Measurements from ENCODE around the gene PTH2. TPM values are rescaled to one million over a fixed set of nuclear protein-coding genes. Genes with fewer than 3 reads are reported as not detected.
A peak's percentile ranks its signal among the peaks of the same experiment; 100 is the strongest.
"Not testable (repeated sequence)": the region's sequence is repeated elsewhere in the genome, so short reads cannot be mapped to it uniquely, and the experiment has no call there.

PTH2 gene
- total and polyA plus RNA-seq, 9 donors, result 0.28 TPM; not detected in 8

- H3K27ac ChIP-seq (ENCODE audit: low read length), result no peak overlapping the region
- DNase-seq, result no peak
- no peak overlapping the region for H3K4me3 ChIP-seq (ENCODE audit: low read length)
- peaks cover 7% of the 10 kb centered on the region for H3K27me3 ChIP-seq (ENCODE audit: control insufficient read depth, insufficient read depth, low read length)
- H3K4me1 ChIP-seq (ENCODE audit: control insufficient read depth, insufficient read depth, low read length), result no peaks in the 10 kb centered on the region
- no CpG with 5 or more reads among the region's 1 CpG for WGBS (ENCODE audit: insufficient coverage)
- H3K36me3 ChIP-seq (ENCODE audit: control insufficient read depth, insufficient read depth, low read length), result no peaks in the 10 kb centered on the region
- H3K9me3 ChIP-seq (replicated peaks; ENCODE audit: control insufficient read depth, low read depth, low read length), result peaks cover 10% of the 10 kb centered on the region
Measured at GRCh38 chr19:49383599-49383998, 39.6 kb downstream of the PTH2 start.

- no peaks in the 10 kb centered on the region for H3K36me3 ChIP-seq (ENCODE audit: control insufficient read depth, insufficient read depth, low read length)
- peaks cover 10% of the 10 kb centered on the region for H3K9me3 ChIP-seq (replicated peaks; ENCODE audit: control insufficient read depth, low read depth, low read length)
- no peak for DNase-seq
- no CpG with 5 or more reads among the region's 5 CpGs for WGBS (ENCODE audit: insufficient coverage)
- H3K4me3 ChIP-seq (ENCODE audit: low read length), result no peak overlapping the region
- H3K27me3 ChIP-seq (ENCODE audit: control insufficient read depth, insufficient read depth, low read length), result peaks cover 3% of the 10 kb centered on the region
- no peaks in the 10 kb centered on the region for H3K4me1 ChIP-seq (ENCODE audit: control insufficient read depth, insufficient read depth, low read length)
- no peak overlapping the region for H3K27ac ChIP-seq (ENCODE audit: low read length)
Measured at GRCh38 chr19:49382639-49383038, 40.6 kb downstream of the PTH2 start.

- Histone ChIP-seq H3K9me3 (replicated peaks; ENCODE audit: control insufficient read depth, low read depth, low read length) (peaks cover 10% of the 10 kb centered on the region), H3K36me3 (ENCODE audit: control insufficient read depth, insufficient read depth, low read length) (no peaks in the 10 kb centered on the region), H3K27me3 (ENCODE audit: control insufficient read depth, insufficient read depth, low read length) (peaks cover 2% of the 10 kb centered on the region), H3K4me1 (ENCODE audit: control insufficient read depth, insufficient read depth, low read length) (no peaks in the 10 kb centered on the region), H3K27ac (ENCODE audit: low read length) (no peak overlapping the region), H3K4me3 (ENCODE audit: low read length) (no peak overlapping the region)
- WGBS (ENCODE audit: insufficient coverage), result 84% methylated on average over 3 of the region's 3 CpGs
- DNase-seq, result no peak
Measured at GRCh38 chr19:49380391-49380790, 42.9 kb downstream of the PTH2 start.

GRCh38 chr19:49378512-49378911 lies 44.7 kb downstream of the PTH2 start:
- H3K4me1 ChIP-seq (ENCODE audit: control insufficient read depth, insufficient read depth, low read length), result no peaks in the 10 kb centered on the region
- H3K4me3 ChIP-seq (ENCODE audit: low read length), result no peak overlapping the region
- H3K27ac ChIP-seq (ENCODE audit: low read length), result no peak overlapping the region
- H3K27me3 ChIP-seq (ENCODE audit: control insufficient read depth, insufficient read depth, low read length), result no peaks in the 10 kb centered on the region
- WGBS (ENCODE audit: insufficient coverage), result 20% methylated on average over 1 of the region's 3 CpGs
- peak; percentile 64 for DNase-seq
- peaks cover 10% of the 10 kb centered on the region for H3K9me3 ChIP-seq (replicated peaks; ENCODE audit: control insufficient read depth, low read depth, low read length)
- no peaks in the 10 kb centered on the region for H3K36me3 ChIP-seq (ENCODE audit: control insufficient read depth, insufficient read depth, low read length)

GRCh38 chr19:49374665-49375434 lies 48.4 kb downstream of the PTH2 start:
- Histone ChIP-seq H3K4me3 (ENCODE audit: low read length) (no peak overlapping the region), H3K4me1 (ENCODE audit: control insufficient read depth, insufficient read depth, low read length) (no peaks in the 10 kb centered on the region), H3K36me3 (ENCODE audit: control insufficient read depth, insufficient read depth, low read length) (no peaks in the 10 kb centered on the region), H3K9me3 (replicated peaks; ENCODE audit: control insufficient read depth, low read depth, low read length) (peaks cover under 1% of the 10 kb centered on the region), H3K27me3 (ENCODE audit: control insufficient read depth, insufficient read depth, low read length) (no peaks in the 10 kb centered on the region), H3K27ac (ENCODE audit: low read length) (no peak overlapping the region)
- no peak for DNase-seq
- whole genome bisulfite sequencing (ENCODE audit: insufficient coverage), result 79% methylated on average over 11 of the region's 16 CpGs

- not testable (repeated sequence) for H3K27ac ChIP-seq (ENCODE audit: low read length); H3K4me1 ChIP-seq (ENCODE audit: control insufficient read depth, insufficient read depth, low read length); DNase-seq; H3K27me3 ChIP-seq (ENCODE audit: control insufficient read depth, insufficient read depth, low read length); H3K4me3 ChIP-seq (ENCODE audit: low read length); H3K36me3 ChIP-seq (ENCODE audit: control insufficient read depth, insufficient read depth, low read length)
- 83% methylated on average over 1 of the region's 3 CpGs for WGBS (ENCODE audit: insufficient coverage)
- H3K9me3 ChIP-seq (replicated peaks; ENCODE audit: control insufficient read depth, low read depth, low read length), result peaks cover 12% of the 10 kb centered on the region
Measured at GRCh38 chr19:49373174-49373573, 50.1 kb downstream of the PTH2 start.

Other genes starting within 250 kb of the PTH2 start
- 0.49 TPM for gene SLC6A16, start 98.2 kb downstream of the PTH2 start, total RNA-seq
- gene SLC6A16, start 98.2 kb downstream of the PTH2 start, polyA plus RNA-seq (ENCODE audit: insufficient read depth in 1 of 8, insufficient read length in 8 of 8, low replicate concordance in 1 of 8), result 1 to 10 TPM in 7 of 8 donors, under 1 TPM in 1; 0.50 to 3.2 (median 1.3) TPM
- gene CD37, start 88.0 kb downstream of the PTH2 start, total RNA-seq, result 1.1 TPM
- gene CD37, start 88.0 kb downstream of the PTH2 start, polyA plus RNA-seq (ENCODE audit: insufficient read depth in 1 of 8, insufficient read length in 8 of 8, low replicate concordance in 1 of 8), result 10 to 100 TPM; 15.3 to 27.7 (median 22.9) TPM
- 43.0 TPM for gene TEAD2, start 61.0 kb downstream of the PTH2 start, total RNA-seq
- 10 to 100 TPM; 56.7 to 82.6 (median 74.2) TPM for gene TEAD2, start 61.0 kb downstream of the PTH2 start, polyA plus RNA-seq (ENCODE audit: insufficient read depth in 1 of 8, insufficient read length in 8 of 8, low replicate concordance in 1 of 8)
- gene DKKL1, start 59.6 kb downstream of the PTH2 start, total RNA-seq, result 1.4 TPM
- gene DKKL1, start 59.6 kb downstream of the PTH2 start, polyA plus RNA-seq (ENCODE audit: insufficient read depth in 1 of 8, insufficient read length in 8 of 8, low replicate concordance in 1 of 8), result 1 to 10 TPM; 1.6 to 4.0 (median 3.1) TPM
- gene KASH5, start 35.2 kb downstream of the PTH2 start, total RNA-seq, result not detected
- under 1 TPM in 3 of 8 donors, not detected in 5; 0.14 to 0.25 (median 0.23) TPM for gene KASH5, start 35.2 kb downstream of the PTH2 start, polyA plus RNA-seq (ENCODE audit: insufficient read depth in 1 of 8, insufficient read length in 8 of 8, low replicate concordance in 1 of 8)
- not detected for gene GFY, start 1.9 kb upstream of the PTH2 start, total RNA-seq
- gene GFY, start 1.9 kb upstream of the PTH2 start, polyA plus RNA-seq (ENCODE audit: insufficient read depth in 1 of 8, insufficient read length in 8 of 8, low replicate concordance in 1 of 8), result not detected
- gene SLC17A7, start 18.1 kb upstream of the PTH2 start, total RNA-seq, result 0.53 TPM
- 1 to 10 TPM in 5 of 8 donors, under 1 TPM in 3; 0.60 to 1.7 (median 1.2) TPM for gene SLC17A7, start 18.1 kb upstream of the PTH2 start, polyA plus RNA-seq (ENCODE audit: insufficient read depth in 1 of 8, insufficient read length in 8 of 8, low replicate concordance in 1 of 8)
- gene PIH1D1, start 28.4 kb upstream of the PTH2 start, total RNA-seq, result 53.6 TPM
- 10 to 100 TPM; 42.2 to 55.0 (median 45.8) TPM for gene PIH1D1, start 28.4 kb upstream of the PTH2 start, polyA plus RNA-seq (ENCODE audit: insufficient read depth in 1 of 8, insufficient read length in 8 of 8, low replicate concordance in 1 of 8)
- 14.4 TPM for gene ALDH16A1, start 29.8 kb upstream of the PTH2 start, total RNA-seq
- 10 to 100 TPM; 11.3 to 18.8 (median 13.8) TPM for gene ALDH16A1, start 29.8 kb upstream of the PTH2 start, polyA plus RNA-seq (ENCODE audit: insufficient read depth in 1 of 8, insufficient read length in 8 of 8, low replicate concordance in 1 of 8)
- gene FLT3LG, start 50.8 kb upstream of the PTH2 start, total RNA-seq, result 1.5 TPM
- gene FLT3LG, start 50.8 kb upstream of the PTH2 start, polyA plus RNA-seq (ENCODE audit: insufficient read depth in 1 of 8, insufficient read length in 8 of 8, low replicate concordance in 1 of 8), result 1 to 10 TPM; 2.6 to 4.9 (median 3.3) TPM
- 5,773 TPM for gene RPL13A, start 64.2 kb upstream of the PTH2 start, total RNA-seq
- 1,000 to 10,000 TPM; 4,396 to 5,632 (median 4,838) TPM for gene RPL13A, start 64.2 kb upstream of the PTH2 start, polyA plus RNA-seq (ENCODE audit: insufficient read depth in 1 of 8, insufficient read length in 8 of 8, low replicate concordance in 1 of 8)
- gene RPS11, start 73.0 kb upstream of the PTH2 start, total RNA-seq, result 5,208 TPM
- gene RPS11, start 73.0 kb upstream of the PTH2 start, polyA plus RNA-seq (ENCODE audit: insufficient read depth in 1 of 8, insufficient read length in 8 of 8, low replicate concordance in 1 of 8), result 1,000 to 10,000 TPM; 3,030 to 4,403 (median 3,703) TPM
- 200 TPM for gene FCGRT, start 89.2 kb upstream of the PTH2 start, total RNA-seq
- gene FCGRT, start 89.2 kb upstream of the PTH2 start, polyA plus RNA-seq (ENCODE audit: insufficient read depth in 1 of 8, insufficient read length in 8 of 8, low replicate concordance in 1 of 8), result 100 to 1,000 TPM; 150 to 241 (median 199) TPM
- 121 TPM for gene RCN3, start 104.6 kb upstream of the PTH2 start, total RNA-seq
- gene RCN3, start 104.6 kb upstream of the PTH2 start, polyA plus RNA-seq (ENCODE audit: insufficient read depth in 1 of 8, insufficient read length in 8 of 8, low replicate concordance in 1 of 8), result 10 to 100 TPM; 37.4 to 88.6 (median 57.7) TPM
- 78.8 TPM for gene NOSIP, start 157.1 kb upstream of the PTH2 start, total RNA-seq
- 10 to 100 TPM; 59.3 to 78.4 (median 66.5) TPM for gene NOSIP, start 157.1 kb upstream of the PTH2 start, polyA plus RNA-seq (ENCODE audit: insufficient read depth in 1 of 8, insufficient read length in 8 of 8, low replicate concordance in 1 of 8)
- gene PRRG2, start 157.9 kb upstream of the PTH2 start, total RNA-seq, result 0.84 TPM
- gene PRRG2, start 157.9 kb upstream of the PTH2 start, polyA plus RNA-seq (ENCODE audit: insufficient read depth in 1 of 8, insufficient read length in 8 of 8, low replicate concordance in 1 of 8), result under 1 TPM; 0.28 to 0.88 (median 0.56) TPM
- gene PRR12, start 167.7 kb upstream of the PTH2 start, total RNA-seq, result 3.5 TPM
- 10 to 100 TPM; 14.9 to 22.7 (median 19.5) TPM for gene PRR12, start 167.7 kb upstream of the PTH2 start, polyA plus RNA-seq (ENCODE audit: insufficient read depth in 1 of 8, insufficient read length in 8 of 8, low replicate concordance in 1 of 8)
- gene RRAS, start 216.7 kb upstream of the PTH2 start, total RNA-seq, result 15.3 TPM
- 10 to 100 TPM; 26.7 to 36.4 (median 31.6) TPM for gene RRAS, start 216.7 kb upstream of the PTH2 start, polyA plus RNA-seq (ENCODE audit: insufficient read depth in 1 of 8, insufficient read length in 8 of 8, low replicate concordance in 1 of 8)
- 6.8 TPM for gene SCAF1, start 218.8 kb upstream of the PTH2 start, total RNA-seq
- 10 to 100 TPM; 25.6 to 36.9 (median 33.5) TPM for gene SCAF1, start 218.8 kb upstream of the PTH2 start, polyA plus RNA-seq (ENCODE audit: insufficient read depth in 1 of 8, insufficient read length in 8 of 8, low replicate concordance in 1 of 8)
- 34.5 TPM for gene IRF3, start 242.4 kb upstream of the PTH2 start, total RNA-seq
- gene IRF3, start 242.4 kb upstream of the PTH2 start, polyA plus RNA-seq (ENCODE audit: insufficient read depth in 1 of 8, insufficient read length in 8 of 8, low replicate concordance in 1 of 8), result 10 to 100 TPM; 29.2 to 47.9 (median 39.4) TPM
- 10.9 TPM for gene BCL2L12, start 242.5 kb upstream of the PTH2 start, total RNA-seq
- gene BCL2L12, start 242.5 kb upstream of the PTH2 start, polyA plus RNA-seq (ENCODE audit: insufficient read depth in 1 of 8, insufficient read length in 8 of 8, low replicate concordance in 1 of 8), result 10 to 100 TPM; 26.6 to 39.6 (median 31.2) TPM